Lower leg skin (tissue), 3 donors: ENCODE measurements around the gene AGA.

Source experiments
- CTCF ChIP-seq, 3 donors: fragments of 450-650 bp; IDR thresholded peaks; one replicate each; pipeline ENCODE4 v1.5.1; 2016; ENCODE audit warnings: antibody characterized with exemption in 3 of 3, mild to moderate bottlenecking in 3 of 3, moderate library complexity in 2 of 3
- POLR2A ChIP-seq, 2 donors: fragments of 450-650 bp; IDR thresholded peaks; one replicate each; pipeline ENCODE4 v1.6.1; 2016 to 2017; ENCODE audit warnings: antibody characterized with exemption in 2 of 2, mild to moderate bottlenecking in 1 of 2, moderate library complexity in 1 of 2

DNA sequence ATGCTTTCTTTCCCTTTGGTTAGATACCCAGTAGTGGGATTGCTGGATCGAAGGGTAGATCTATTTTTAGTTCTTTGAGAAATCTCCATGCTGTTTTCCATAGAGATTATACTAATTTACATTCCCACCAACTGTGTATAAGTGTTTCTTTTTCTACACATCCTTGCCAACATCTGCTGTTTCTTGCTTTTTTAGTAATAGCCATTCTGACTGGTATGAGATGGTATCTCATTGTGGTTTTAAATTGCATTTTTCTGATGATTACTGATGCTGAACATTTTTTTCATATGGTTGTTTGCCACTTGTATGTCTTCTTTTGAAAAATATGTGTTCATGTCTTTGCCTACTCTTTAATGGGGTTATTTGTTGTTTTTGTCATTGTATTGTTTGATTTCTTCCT is 6.6 kb upstream of the AGA start:
- no peak for TF ChIP-seq POLR2A (IDR thresholded peaks at IDR 0.05)
- TF ChIP-seq CTCF (IDR thresholded peaks at IDR 0.05), result no peak
